H1 (cell line): ENCODE measurements around the gene ADM2.

Source experiments
- BACH1 ChIP-seq: IDR thresholded peaks from 2 replicates; pipeline ENCODE4 v1.6.1; 2012; ENCODE audit warnings: low read length, improper control_type of control experiment
- BCL11A ChIP-seq, 2 experiments: IDR thresholded peaks; one replicate each; pipeline ENCODE4 v1.6.1; 2011; ENCODE audit warnings: low read depth in 2 of 2, low read length in 2 of 2, mild to moderate bottlenecking in 2 of 2
- CBX8 ChIP-seq: fragments of 300-800, 300-1000 bp; sonication (generic); IDR thresholded peaks from 2 replicates; pipeline ENCODE4 v1.7.1; 2016; ENCODE audit warnings: low read depth, low read length, borderline replicate concordance
- CREB1 ChIP-seq: IDR thresholded peaks from 2 replicates; pipeline ENCODE4 v1.6.1; 2012; ENCODE audit warnings: inconsistent platforms
- CTCF ChIP-seq, 3 experiments: IDR thresholded peaks; 1 replicate in 2 of 3; 2 replicates in 1 of 3; pipeline versions ENCODE4 v1.5.1 to v1.6.1; 2011; ENCODE audit warnings: low read length in 3 of 3, mild to moderate bottlenecking in 3 of 3, inconsistent platforms in 2 of 3, low read depth in 1 of 3, moderate library complexity in 1 of 3; ENCODE audit not compliant: insufficient read depth in 1 of 3; ENCODE audit errors: control extremely low read depth in 1 of 3
- GABPA ChIP-seq: IDR thresholded peaks from 2 replicates; pipeline ENCODE4 v1.6.1; 2011; ENCODE audit warnings: mild to moderate bottlenecking, low read length, moderate library complexity, borderline replicate concordance; ENCODE audit not compliant: insufficient read depth
- POLR2A ChIP-seq, 2 experiments: IDR thresholded peaks; 1 replicate in 1 of 2; 2 replicates in 1 of 2; pipeline ENCODE4 v1.6.1; 2011; ENCODE audit warnings: low read depth in 2 of 2, low read length in 2 of 2, mild to moderate bottlenecking in 2 of 2; ENCODE audit errors: control extremely low read depth in 1 of 2
- RAD21 ChIP-seq, 2 experiments: IDR thresholded peaks in 1 of 2; conservative IDR thresholded peaks in 1 of 2; 2 replicates each; pipeline ENCODE4 v1.6.1; 2011; ENCODE audit warnings: low read depth in 2 of 2, low read length in 2 of 2, improper control_type of control experiment in 1 of 2, inconsistent platforms in 1 of 2, mild to moderate bottlenecking in 1 of 2, moderate library complexity in 1 of 2
- RFX5 ChIP-seq: IDR thresholded peaks from 2 replicates; pipeline ENCODE4 v1.6.1; 2011; ENCODE audit warnings: low read depth, low read length, improper control_type of control experiment, borderline replicate concordance
- SIN3A ChIP-seq, 2 experiments: IDR thresholded peaks in 1 of 2; conservative IDR thresholded peaks in 1 of 2; 2 replicates each; pipeline ENCODE4 v1.6.1; 2011 to 2012; ENCODE audit warnings: low read length in 2 of 2, improper control_type of control experiment in 1 of 2, low read depth in 1 of 2, mild to moderate bottlenecking in 1 of 2
- TF ChIP-seq, protein P1 (sequence below): IDR thresholded peaks from 2 replicates; pipeline ENCODE4 v1.6.1; 2012; ENCODE audit warnings: inconsistent platforms

DNA sequence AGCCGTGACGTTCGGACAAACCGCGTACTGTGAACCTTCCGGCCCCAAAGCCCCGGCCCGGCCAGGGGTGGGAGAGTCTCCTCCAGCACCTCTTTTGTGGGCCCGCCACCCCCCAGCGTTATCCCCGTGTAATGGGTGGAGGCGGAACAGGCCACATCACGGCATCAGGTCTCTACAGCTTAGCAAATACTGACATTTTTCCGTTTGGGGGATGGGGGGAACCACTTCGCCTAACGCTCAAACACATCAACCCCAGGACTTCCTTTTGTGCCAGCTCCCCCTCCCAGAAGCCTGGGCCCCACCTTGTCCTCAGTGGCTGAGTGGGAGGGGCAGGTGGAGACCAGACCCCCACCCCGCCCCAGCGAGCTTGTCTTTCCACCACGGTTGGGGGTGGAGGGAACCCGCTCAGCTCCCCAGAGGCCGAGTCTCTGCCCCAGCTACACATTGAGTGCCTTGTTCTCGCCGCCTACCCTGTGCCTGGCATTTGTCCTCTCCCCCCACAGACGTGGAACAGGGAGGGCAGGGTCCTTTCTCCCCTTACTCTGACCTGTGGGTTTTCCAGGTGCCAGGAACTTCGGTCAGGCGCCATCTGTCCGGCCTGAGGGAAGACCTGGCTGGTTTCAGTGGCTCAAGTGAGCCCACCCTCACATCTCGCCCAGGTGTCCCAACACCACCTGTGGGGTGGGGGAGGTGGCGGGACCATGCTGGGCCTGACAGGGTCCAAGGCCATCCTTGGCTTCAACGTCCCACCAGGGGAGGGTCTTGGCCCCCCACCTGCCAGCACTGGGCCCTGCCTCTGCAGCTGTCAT lies 36.1 kb upstream of the ADM2 start:
- TF ChIP-seq POLR2A (IDR thresholded peaks at IDR 0.05; ENCODE audit: control extremely low read depth in 1 of 2, low read depth in 2 of 2, low read length in 2 of 2): 0 out of 3 replicates have a peak, but pooled peaks of 1 of the 2 experiments have one; percentile 46
- TF ChIP-seq, protein P1, sequence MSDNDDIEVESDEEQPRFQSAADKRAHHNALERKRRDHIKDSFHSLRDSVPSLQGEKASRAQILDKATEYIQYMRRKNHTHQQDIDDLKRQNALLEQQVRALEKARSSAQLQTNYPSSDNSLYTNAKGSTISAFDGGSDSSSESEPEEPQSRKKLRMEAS: no peak
- TF ChIP-seq SIN3A (conservative IDR thresholded peaks at IDR 0.05 in 1 of 2, IDR thresholded peaks at IDR 0.05 in 1 of 2; ENCODE audit: low read depth in 1 of 2, low read length in 2 of 2): no peak
- no peak for TF ChIP-seq CBX8
- TF ChIP-seq GABPA: no peak
- no peak for TF ChIP-seq RAD21 (IDR thresholded peaks at IDR 0.05 in 1 of 2, conservative IDR thresholded peaks at IDR 0.05 in 1 of 2; ENCODE audit: low read depth in 2 of 2, low read length in 2 of 2)
- TF ChIP-seq RFX5: no peak
- no peak for TF ChIP-seq CTCF (IDR thresholded peaks at IDR 0.05; ENCODE audit: control extremely low read depth in 1 of 3, insufficient read depth in 1 of 3, low read depth in 1 of 3, low read length in 3 of 3)
- no peak for TF ChIP-seq BCL11A (IDR thresholded peaks at IDR 0.05; ENCODE audit: low read depth in 2 of 2, low read length in 2 of 2)
- no peak for TF ChIP-seq BACH1
- TF ChIP-seq CREB1: no peak
